ENCODE data around the gene TBX22.
"Not testable (repeated sequence)": the region's sequence is repeated elsewhere in the genome, so short reads cannot be mapped to it uniquely, and the experiment has no call there.

TBX22 gene, protein sequence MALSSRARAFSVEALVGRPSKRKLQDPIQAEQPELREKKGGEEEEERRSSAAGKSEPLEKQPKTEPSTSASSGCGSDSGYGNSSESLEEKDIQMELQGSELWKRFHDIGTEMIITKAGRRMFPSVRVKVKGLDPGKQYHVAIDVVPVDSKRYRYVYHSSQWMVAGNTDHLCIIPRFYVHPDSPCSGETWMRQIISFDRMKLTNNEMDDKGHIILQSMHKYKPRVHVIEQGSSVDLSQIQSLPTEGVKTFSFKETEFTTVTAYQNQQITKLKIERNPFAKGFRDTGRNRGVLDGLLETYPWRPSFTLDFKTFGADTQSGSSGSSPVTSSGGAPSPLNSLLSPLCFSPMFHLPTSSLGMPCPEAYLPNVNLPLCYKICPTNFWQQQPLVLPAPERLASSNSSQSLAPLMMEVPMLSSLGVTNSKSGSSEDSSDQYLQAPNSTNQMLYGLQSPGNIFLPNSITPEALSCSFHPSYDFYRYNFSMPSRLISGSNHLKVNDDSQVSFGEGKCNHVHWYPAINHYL

DNA sequence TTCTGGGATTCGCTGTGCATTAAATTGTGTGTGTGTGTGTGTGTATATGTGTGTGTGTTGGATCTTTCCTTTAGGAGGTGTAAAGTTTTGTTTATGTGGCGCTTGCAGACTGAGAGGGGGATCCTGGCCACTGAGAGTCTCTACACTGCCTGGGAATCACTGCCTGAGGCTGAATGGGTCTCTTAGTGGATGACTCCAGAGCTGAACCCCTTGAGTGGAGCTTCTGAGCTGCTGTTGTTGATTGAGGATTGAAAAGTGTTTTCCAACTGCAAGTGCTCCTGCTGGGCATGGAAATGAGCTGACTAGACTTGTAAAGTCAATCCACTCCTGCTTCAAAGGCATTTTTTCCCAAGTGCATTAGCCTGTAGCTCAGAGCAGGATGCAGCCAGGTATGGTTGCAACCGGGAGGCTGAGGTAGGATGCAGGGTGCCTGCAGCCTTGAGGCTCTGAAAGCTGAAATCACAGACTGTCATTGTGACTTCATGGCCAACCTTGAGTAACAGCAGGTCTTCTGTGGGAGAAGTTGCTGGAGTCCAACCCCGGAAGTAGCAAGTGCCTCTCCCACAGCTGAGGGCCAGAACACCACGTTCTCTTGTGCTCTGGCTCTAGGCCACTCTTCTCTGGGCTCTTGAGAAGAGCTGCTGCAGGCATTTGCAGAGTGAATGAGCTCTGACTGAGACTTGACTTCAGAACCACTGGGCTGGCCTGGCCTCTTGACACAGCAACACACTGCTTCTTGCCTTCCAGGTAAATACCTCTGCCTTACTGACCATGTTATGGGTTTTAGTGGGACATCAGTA lies at the start of gene TBX22:
Gene TBX22 (plus strand): TSS at position 613 of the 800 bp plus-strand sequence. CDS start 7,517 bp downstream, outside the sequence.
- DNase-seq = no peak

- DNase-seq = no peak
These were observed 38.9 kb upstream of the TBX22 start for GRCh38 chrX:79975605-79976004.

DNA sequence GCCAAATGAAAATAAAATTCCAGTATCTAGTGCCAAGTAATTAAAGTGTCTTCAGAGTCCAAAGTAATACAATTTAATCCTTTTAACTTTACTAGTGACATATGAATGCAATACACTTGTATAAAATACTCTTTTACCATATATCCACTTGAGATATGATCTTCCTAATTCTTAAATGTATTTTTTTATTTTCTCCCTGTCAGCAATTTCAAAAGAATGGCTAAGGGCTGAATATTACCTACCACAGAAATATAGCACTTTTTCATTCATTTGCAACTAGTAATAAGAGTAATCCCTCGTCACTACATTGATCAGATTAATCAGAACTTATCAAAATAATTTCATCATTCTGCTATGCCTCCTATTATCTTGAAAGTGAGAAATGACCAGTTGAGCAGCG lies 10.1 kb upstream of the TBX22 start:
- DNase-seq = no peak

DNA sequence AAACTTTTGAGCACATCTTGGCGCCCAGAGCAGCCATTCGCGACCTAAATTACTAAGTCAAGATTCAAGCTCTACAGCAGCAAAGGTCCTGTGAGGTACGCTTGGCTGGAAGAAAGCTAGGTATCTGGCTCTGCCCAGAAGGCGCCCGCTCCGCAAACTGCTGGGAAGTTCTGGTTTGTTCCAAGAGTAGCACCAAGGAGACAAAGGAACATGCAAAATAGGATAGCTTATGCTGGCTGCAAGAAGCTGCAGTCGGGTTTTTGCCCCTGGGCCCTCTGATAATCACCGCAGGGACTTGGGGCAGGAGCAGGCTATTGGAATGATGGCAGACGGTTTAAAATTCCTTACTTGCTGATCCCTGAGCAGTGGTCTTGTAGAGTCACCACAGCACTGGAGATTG lies 3.0 kb upstream of the TBX22 start:
- DNase-seq = no peak

DNA sequence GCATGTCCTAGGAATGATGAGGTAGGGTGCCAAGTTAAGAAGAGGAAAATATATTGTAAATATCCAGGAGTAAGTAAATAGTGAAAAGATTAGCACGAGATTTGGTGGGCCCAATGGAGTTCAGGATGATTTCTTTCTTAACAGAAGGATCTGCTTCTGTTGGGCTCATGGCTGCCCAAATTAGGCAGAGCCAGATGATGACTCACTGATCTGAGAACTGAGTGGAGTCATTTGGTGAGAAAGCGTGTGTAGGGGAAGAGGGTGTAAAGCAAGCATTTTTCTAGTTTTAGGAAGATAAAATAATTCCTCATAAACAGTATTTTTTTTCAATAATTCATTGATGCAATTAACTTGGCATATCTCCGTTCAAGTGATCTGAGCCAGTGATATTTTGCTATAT lies 1.6 kb downstream of the TBX22 start:
- DNase-seq = no peak

DNA sequence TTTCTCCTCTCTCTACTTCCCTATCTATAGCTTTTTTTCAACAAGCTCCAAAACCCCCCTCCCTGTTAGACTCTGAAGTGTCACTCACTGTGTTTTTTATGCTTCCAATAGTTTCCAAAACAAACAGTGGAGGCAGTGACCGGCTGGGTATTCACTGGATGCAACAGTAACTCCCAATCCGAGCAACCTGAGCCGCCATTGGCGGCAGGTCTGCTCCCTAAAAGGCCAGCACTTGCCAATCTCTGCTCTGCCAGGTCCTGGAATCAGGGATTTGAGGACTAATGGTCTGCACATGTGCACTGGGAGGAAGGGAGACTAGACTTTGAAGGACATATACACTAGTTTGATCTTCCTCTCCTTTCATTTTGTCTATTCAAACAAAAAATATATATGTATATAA lies 7.1 kb downstream of the TBX22 start:
- DNase-seq = no peak

- DNase-seq = no peak
These were observed 7.9 kb downstream of the TBX22 start for GRCh38 chrX:80022363-80023031.

DNA sequence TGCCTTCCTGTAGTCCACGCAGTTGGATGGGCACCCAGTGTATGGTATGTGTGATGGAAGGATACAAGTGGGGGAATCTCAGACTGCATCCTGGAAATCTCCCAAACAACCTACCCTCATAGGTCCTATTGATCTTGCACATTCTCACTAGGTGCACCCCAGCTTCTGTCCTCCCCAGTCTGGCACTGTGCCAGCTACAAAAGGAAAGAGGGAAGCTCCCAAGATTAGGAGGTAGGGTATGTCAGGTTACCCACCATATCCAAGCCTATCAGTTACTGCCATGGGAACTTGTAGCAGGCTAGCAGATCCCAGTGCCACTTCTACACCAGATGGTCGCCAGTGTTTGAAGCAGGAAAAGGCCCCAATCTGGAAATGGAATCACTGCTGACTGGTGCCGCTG lies 11.6 kb downstream of the TBX22 start:
- DNase-seq = no peak

DNA sequence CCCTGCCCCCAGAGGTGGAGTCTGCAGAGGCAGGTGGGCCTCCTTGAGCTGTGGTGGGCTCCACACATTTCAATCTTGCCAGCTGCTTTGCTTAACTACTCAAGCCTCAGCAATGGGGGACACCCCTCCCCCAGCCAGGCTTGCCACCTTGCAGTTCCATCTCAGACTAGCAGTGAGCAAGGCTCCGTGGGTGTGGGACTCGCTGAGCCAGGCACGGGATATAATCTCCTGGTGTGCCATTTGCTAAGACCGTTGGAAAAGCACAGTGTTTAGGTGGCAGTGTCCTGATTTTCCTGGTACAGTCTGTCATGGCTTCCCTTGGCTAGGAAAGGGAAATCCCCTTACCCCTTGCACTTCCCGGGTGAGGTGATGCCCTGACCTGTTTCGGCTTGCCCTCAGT lies 51.6 kb downstream of the TBX22 start:
- DNase-seq = not testable (repeated sequence)

GRCh38 chrX:80075625-80076024 lies 61.1 kb downstream of the TBX22 start:
- DNase-seq = not testable (repeated sequence)
